ENCODE results near the gene PNMA5.
A peak's percentile ranks its signal among the peaks of the same experiment; 100 is the strongest.

PNMA5 gene

DNA sequence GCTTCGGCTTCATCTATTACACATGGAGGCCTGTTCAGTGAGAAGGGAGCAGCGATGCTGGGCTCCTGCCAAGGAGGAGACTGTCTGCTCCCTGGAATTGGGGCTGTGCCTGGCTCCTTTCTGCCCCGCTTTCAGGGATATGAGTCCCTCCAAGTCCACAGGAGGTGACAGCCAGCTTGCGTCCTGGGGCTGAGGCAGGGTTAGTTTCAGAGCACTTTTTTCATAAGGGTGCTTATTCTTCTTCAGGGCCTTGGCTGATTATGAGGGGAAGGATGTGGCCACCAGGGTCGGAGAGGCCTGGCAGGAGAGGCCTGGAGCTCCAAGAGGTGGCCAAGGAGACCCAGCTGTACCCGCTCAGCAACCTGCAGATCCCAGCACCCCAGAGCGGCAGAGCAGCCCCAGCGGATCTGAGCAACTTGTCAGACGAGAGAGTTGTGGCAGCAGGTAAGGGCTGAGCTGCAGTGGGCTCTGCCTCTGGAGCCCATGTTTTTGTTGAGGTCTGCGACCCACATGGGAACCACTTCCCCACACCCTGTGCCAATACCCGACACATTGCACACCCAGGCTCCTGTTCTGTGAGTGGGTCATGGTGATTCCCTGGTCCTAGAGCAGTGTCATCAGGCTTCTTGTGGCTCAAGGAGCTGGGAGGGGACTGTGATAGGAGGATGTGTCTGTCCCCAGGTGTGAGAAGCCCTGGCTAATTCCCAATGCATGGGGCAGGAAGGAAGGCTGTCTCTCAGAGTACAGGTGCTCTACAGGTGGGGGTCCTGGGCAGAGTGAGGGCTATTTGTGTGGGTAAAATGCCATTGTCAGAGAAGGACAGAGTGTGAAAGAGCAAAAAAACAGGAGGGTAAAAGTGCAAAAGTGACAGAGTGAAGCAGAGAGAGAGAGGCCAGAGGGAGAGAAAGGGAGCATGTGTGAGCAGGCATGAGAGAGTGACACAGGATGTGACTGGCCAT lies 48.6 kb downstream of the PNMA5 start:
- H3K4me1 Mint-ChIP-seq = no peaks in the 10 kb centered on the region
- DNase-seq (ENCODE audit: low spot score in 2 of 2) (no peak), ATAC-seq (ENCODE audit: low read depth) (no peak)
- no peak overlapping the region for H3K4me3 Mint-ChIP-seq
- no peak overlapping the region for H3K27ac Mint-ChIP-seq
- H3K36me3 Mint-ChIP-seq = peaks cover 13% of the 10 kb centered on the region
- H3K27me3 Mint-ChIP-seq = no peaks in the 10 kb centered on the region
- H3K9me3 Mint-ChIP-seq = no peaks in the 10 kb centered on the region

DNA sequence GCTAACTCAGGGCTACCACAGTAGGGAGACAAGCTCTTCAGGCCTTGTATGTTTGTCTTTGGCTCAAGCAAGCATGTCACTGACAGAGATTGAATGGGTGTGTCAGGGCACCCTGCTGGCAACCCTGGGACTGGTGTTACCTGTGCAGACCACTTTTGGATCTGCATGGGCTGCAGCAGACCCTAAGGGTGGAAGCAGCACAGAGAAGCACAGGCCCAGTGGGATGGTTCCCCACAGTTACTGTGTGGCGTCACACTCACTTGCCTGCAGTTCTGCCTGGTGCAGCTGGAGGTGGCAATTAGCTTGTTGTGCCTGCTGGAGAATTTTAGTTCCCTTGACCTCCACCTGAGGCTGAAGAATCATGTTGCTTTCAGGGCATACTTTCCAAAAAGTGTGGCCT lies 50.1 kb downstream of the PNMA5 start:
- no peaks in the 10 kb centered on the region for H3K4me1 Mint-ChIP-seq
- no peaks in the 10 kb centered on the region for H3K9me3 Mint-ChIP-seq
- DNase-seq (ENCODE audit: low spot score in 2 of 2) = no peak
- no peak for ATAC-seq (ENCODE audit: low read depth)
- H3K36me3 Mint-ChIP-seq = peaks cover 13% of the 10 kb centered on the region
- no peak overlapping the region for H3K4me3 Mint-ChIP-seq
- no peak overlapping the region for H3K27ac Mint-ChIP-seq
- no peaks in the 10 kb centered on the region for H3K27me3 Mint-ChIP-seq

DNA sequence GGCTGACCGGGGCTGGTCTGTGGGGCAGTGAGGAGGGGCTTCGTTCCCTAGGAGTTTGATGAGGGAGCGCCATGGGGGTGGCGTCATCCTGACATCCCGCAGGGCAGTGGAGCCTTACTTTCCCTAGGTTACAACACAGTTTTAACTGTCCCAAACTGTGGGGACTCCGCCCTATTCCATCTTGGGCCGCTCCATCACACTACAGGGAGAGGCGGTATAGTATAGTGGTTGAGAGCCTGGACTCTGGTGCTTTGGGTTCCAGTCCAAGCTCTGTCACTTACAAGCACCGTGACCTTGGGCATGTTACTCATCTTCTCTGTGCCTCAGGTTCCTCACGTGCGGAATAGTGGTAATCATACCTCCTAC lies 51.9 kb downstream of the PNMA5 start:
- DNase-seq (ENCODE audit: low spot score in 2 of 2) = no peak
- Mint-ChIP-seq H3K36me3 (peaks cover 3% of the 10 kb centered on the region), H3K9me3 (no peaks in the 10 kb centered on the region), H3K27ac (peak overlapping the region; percentile 86), H3K4me1 (no peaks in the 10 kb centered on the region), H3K4me3 (no peak overlapping the region), H3K27me3 (no peaks in the 10 kb centered on the region)
- ATAC-seq (ENCODE audit: low read depth) = no peak

DNA sequence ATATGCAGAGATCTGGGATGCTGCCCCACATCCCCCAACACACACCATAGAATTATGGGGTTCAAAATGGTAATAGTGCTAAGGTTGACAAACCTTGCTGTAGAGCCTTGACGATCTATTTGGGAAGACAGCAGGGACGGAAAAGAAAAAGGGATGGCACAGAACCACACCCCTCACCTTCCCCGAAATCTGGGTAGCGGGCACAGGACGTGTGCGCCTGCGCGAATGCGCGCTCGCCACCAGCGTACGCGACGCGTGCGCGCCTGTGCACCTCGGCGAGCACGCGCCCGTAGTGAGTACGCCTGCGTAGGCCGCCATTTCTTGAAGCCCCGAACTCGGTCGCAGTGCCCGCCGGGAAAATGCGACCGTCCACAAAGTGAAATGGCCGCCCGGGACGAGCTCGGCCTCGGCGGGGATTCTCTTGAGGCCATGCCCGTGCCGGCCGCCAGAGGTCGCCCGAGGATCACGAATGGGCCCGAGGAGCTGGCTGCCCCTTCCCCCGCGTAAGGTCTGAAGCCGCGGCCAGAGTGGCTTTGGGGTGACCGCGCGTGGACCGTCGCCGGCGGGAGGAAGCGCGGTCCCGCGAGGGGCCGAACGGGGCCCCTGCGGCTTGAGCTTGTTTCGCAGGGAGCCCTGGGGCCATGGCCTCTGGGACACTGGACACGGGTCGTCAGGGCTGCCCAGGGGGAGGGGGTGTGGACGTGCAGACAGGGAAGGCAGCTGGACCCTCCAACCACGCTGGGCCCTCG lies 52.4 kb downstream of the PNMA5 start:
- ATAC-seq (ENCODE audit: low read depth) (peak; percentile 99), DNase-seq (ENCODE audit: low spot score in 2 of 2) (peak; percentile 86 to 87)
- no peaks in the 10 kb centered on the region for H3K4me1 Mint-ChIP-seq
- H3K4me3 Mint-ChIP-seq = peak overlapping the region; percentile 88
- peaks cover 2% of the 10 kb centered on the region for H3K36me3 Mint-ChIP-seq
- peak overlapping the region; percentile 86 for H3K27ac Mint-ChIP-seq
- no peaks in the 10 kb centered on the region for H3K27me3 Mint-ChIP-seq
- H3K9me3 Mint-ChIP-seq = no peaks in the 10 kb centered on the region
